Loucy (cell line): Measurements from ENCODE around the gene ATG4B.

Experiments used
- H2AFZ ChIP-seq: fragments of 200-600 bp; sonication (generic); 2 replicates; pipeline ENCODE4 v1.6.0; 2016; ENCODE audit warnings: antibody characterized with exemption, mild to moderate bottlenecking, low read length, moderate library complexity
- H3F3A ChIP-seq: fragments of 200-600 bp; 2 replicates; pipeline ENCODE4 v1.6.0; 2016; ENCODE audit warnings: antibody characterized with exemption, low read depth, mild to moderate bottlenecking
- H3K27me3 ChIP-seq: fragments of 200-600 bp; sonication (generic); 2 replicates; pipeline ENCODE4 v1.6.1; 2014; ENCODE audit warnings: low read length, mild to moderate bottlenecking; ENCODE audit not compliant: insufficient read depth, poor library complexity, severe bottlenecking
- H3K36me3 ChIP-seq: fragments of 200-600 bp; sonication (generic); 2 replicates; pipeline ENCODE4 v1.6.1; 2016; ENCODE audit warnings: low read length; ENCODE audit not compliant: insufficient read depth
- H3K4me1 ChIP-seq: fragments of 200-600 bp; sonication (generic); 2 replicates; pipeline ENCODE4 v1.5.1; 2014; ENCODE audit warnings: low read length, mild to moderate bottlenecking; ENCODE audit not compliant: insufficient read depth, poor library complexity, severe bottlenecking
- H3K4me2 ChIP-seq: fragments of 200-600 bp; sonication (generic); 2 replicates; pipeline ENCODE4 v1.6.0; 2014; ENCODE audit warnings: antibody characterized with exemption, low read length, low read depth, mild to moderate bottlenecking; ENCODE audit not compliant: poor library complexity, severe bottlenecking
- H3K4me3 ChIP-seq: fragments of 200-600 bp; sonication (generic); 2 replicates; pipeline ENCODE4 v1.5.1; 2014; ENCODE audit warnings: low read length, mild to moderate bottlenecking, mixed read lengths; ENCODE audit not compliant: poor library complexity, severe bottlenecking
- H3K79me2 ChIP-seq: fragments of 200-600 bp; sonication (generic); 2 replicates; pipeline ENCODE4 v1.6.1; 2014; ENCODE audit warnings: low read length; ENCODE audit not compliant: insufficient read depth
- H3K9ac ChIP-seq: fragments of 200-600 bp; sonication (generic); 2 replicates; pipeline ENCODE4 v1.6.0; 2014; ENCODE audit warnings: mild to moderate bottlenecking, low read depth, low read length, moderate library complexity; ENCODE audit not compliant: poor library complexity, severe bottlenecking
- H3K9me2 ChIP-seq: fragments of 200-600 bp; sonication (generic); replicated peaks from 2 replicates; pipeline ENCODE4 v1.6.1; 2016; ENCODE audit warnings: low read depth, low read length, mixed read lengths
- H3K9me3 ChIP-seq: fragments of 200-600 bp; sonication (generic); 2 replicates; pipeline ENCODE4 v1.6.1; 2014; ENCODE audit warnings: mild to moderate bottlenecking, antibody characterized with exemption, low read length, low read depth; ENCODE audit not compliant: insufficient read depth
- H4K20me1 ChIP-seq: fragments of 200-600 bp; sonication (generic); 2 replicates; pipeline ENCODE4 v1.6.0; 2014; ENCODE audit warnings: antibody characterized with exemption, low read length, mild to moderate bottlenecking; ENCODE audit not compliant: insufficient read depth, poor library complexity, severe bottlenecking
- EZH2phosphoT487 ChIP-seq: fragments of 200-600 bp; IDR thresholded peaks from 2 replicates; pipeline ENCODE4 v1.6.1; 2018; ENCODE audit warnings: antibody characterized with exemption, mild to moderate bottlenecking, moderate library complexity, borderline replicate concordance
- TF ChIP-seq, protein P1 (sequence below): fragments of 200-600 bp; sonication (generic); conservative IDR thresholded peaks from 2 replicates; pipeline ENCODE4 v1.5.1; 2014; ENCODE audit warnings: mild to moderate bottlenecking, antibody characterized with exemption, low read length

ATG4B gene

DNA sequence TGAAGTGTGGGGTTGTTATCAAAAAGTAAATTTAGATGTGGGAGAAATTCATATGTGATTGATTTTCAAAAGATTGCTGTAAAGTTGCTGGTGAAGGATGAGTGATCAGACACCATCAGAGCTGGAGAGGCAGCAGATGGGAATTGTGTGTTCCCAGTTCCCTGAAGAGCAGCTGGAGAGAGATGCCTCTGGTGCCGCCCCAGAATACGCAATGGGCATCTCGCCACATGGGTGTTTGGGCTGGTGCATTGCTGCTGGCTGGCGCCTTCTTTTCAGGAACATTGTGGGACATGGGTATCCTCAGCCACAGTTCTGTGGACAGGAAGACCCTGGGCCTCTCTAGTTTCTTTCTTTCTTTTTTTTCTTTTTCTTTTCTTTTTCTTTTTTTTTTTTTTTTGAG, 11.9 kb downstream of the ATG4B start:
- Histone ChIP-seq H2AFZ (no peak overlapping the region), H3K79me2 (peaks cover 61% of the 10 kb centered on the region), H3K9ac (no peak overlapping the region), H3K4me1 (no peaks in the 10 kb centered on the region), H4K20me1 (peaks cover 37% of the 10 kb centered on the region), H3K4me2 (no peak overlapping the region), H3K9me2 (no peaks in the 10 kb centered on the region), H3K36me3 (peaks cover 31% of the 10 kb centered on the region; the same call in 1 of the 2 replicates), H3K9me3 (no peaks in the 10 kb centered on the region), H3K27me3 (no peaks in the 10 kb centered on the region), H3F3A (no peaks in the 10 kb centered on the region), H3K4me3 (no peak overlapping the region)
- TF ChIP-seq, protein P1, sequence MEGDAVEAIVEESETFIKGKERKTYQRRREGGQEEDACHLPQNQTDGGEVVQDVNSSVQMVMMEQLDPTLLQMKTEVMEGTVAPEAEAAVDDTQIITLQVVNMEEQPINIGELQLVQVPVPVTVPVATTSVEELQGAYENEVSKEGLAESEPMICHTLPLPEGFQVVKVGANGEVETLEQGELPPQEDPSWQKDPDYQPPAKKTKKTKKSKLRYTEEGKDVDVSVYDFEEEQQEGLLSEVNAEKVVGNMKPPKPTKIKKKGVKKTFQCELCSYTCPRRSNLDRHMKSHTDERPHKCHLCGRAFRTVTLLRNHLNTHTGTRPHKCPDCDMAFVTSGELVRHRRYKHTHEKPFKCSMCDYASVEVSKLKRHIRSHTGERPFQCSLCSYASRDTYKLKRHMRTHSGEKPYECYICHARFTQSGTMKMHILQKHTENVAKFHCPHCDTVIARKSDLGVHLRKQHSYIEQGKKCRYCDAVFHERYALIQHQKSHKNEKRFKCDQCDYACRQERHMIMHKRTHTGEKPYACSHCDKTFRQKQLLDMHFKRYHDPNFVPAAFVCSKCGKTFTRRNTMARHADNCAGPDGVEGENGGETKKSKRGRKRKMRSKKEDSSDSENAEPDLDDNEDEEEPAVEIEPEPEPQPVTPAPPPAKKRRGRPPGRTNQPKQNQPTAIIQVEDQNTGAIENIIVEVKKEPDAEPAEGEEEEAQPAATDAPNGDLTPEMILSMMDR: no peak
- no peak for TF ChIP-seq EZH2phosphoT487

DNA sequence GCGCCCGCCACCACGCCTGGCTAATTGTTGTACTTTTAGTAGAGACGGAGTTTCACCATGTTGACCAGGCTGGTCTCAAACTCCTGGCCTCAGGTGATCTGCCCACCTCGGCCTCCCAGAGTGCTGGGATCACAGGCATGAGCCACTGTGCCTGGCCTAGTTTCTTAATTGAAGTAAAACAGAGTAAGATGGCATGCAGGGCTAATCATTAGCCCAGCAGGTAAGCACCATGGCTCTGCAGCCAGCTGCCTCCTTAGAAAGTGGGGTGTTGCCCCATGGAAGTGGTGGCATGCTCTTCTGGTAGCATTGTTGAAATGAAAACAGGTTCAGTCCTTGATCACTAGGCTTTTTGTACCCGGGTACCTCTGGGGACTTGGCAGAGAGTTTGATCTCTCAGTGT, 12.4 kb downstream of the ATG4B start:
- no peak for TF ChIP-seq EZH2phosphoT487
- peaks cover 35% of the 10 kb centered on the region for H4K20me1 ChIP-seq
- H2AFZ ChIP-seq: no peak overlapping the region
- H3K9ac ChIP-seq: no peak overlapping the region
- H3K4me2 ChIP-seq: no peak overlapping the region
- H3K9me2 ChIP-seq: no peaks in the 10 kb centered on the region
- H3K4me3 ChIP-seq: no peak overlapping the region
- H3K79me2 ChIP-seq: peaks cover 56% of the 10 kb centered on the region
- no peaks in the 10 kb centered on the region for H3K27me3 ChIP-seq
- no peaks in the 10 kb centered on the region for H3F3A ChIP-seq
- no peaks in the 10 kb centered on the region for H3K9me3 ChIP-seq
- no peaks in the 10 kb centered on the region for H3K4me1 ChIP-seq
- H3K36me3 ChIP-seq: peaks cover 36% of the 10 kb centered on the region; the same call in 1 of the 2 replicates

DNA sequence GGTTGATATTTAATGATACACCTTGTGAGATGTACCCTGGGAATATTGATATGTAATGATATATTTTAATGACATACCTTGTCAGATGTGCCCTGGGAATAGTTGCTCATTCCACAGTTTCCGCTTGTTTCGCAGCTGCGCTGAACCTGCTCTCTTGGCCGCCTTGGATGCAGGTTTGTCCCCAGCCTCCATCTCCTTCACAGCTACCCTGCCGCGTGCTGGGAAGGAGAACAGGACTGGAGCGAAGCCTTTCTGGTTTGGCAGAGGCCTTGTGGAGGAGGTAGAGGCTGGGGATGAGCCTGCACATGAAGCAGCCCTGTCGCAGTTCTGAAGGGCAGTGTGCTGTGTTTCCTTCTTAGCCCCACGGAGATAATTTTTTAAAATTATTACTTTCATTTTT, 14.6 kb downstream of the ATG4B start:
- Histone ChIP-seq H3K4me3 (no peak overlapping the region), H3K27me3 (no peaks in the 10 kb centered on the region), H3K9me2 (no peaks in the 10 kb centered on the region), H4K20me1 (peaks cover 22% of the 10 kb centered on the region), H3K4me2 (no peak overlapping the region), H3F3A (no peaks in the 10 kb centered on the region), H2AFZ (no peak overlapping the region), H3K4me1 (no peaks in the 10 kb centered on the region), H3K9me3 (no peaks in the 10 kb centered on the region), H3K79me2 (peaks cover 34% of the 10 kb centered on the region; the same call in 1 of the 2 replicates), H3K9ac (no peak overlapping the region), H3K36me3 (peaks cover 54% of the 10 kb centered on the region; the same call in 1 of the 2 replicates)
- TF ChIP-seq, protein P1: no peak
- no peak for TF ChIP-seq EZH2phosphoT487

DNA sequence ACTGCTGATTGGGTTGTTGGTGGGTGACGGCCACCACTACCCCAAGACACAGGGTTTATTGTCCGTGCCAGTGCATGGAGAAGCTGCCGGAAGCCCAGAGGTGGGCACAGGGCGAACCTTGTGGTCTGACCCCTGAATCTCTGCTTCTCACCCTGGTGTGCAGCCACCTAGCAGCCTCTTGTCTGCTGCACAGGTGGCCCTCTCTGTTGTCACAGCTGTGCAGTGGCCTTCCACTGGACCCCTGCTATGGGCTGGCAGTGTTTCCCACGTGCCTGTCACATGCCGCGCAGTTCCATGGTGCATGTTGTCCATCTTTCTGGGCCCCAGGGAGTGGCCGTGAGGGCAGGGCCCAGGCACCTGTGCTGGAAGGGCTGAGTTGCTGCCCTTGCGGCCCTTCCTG, 15.2 kb downstream of the ATG4B start:
- H3F3A ChIP-seq: no peaks in the 10 kb centered on the region
- H2AFZ ChIP-seq: no peak overlapping the region
- no peak overlapping the region for H3K4me3 ChIP-seq
- no peak overlapping the region for H3K4me2 ChIP-seq
- no peak for TF ChIP-seq EZH2phosphoT487
- TF ChIP-seq, protein P1: no peak
- peaks cover 31% of the 10 kb centered on the region; the same call in 1 of the 2 replicates for H3K79me2 ChIP-seq
- no peak overlapping the region for H3K9ac ChIP-seq
- H4K20me1 ChIP-seq: peaks cover 22% of the 10 kb centered on the region
- H3K36me3 ChIP-seq: peaks cover 58% of the 10 kb centered on the region; the same call in 1 of the 2 replicates
- no peaks in the 10 kb centered on the region for H3K27me3 ChIP-seq
- no peaks in the 10 kb centered on the region for H3K9me3 ChIP-seq
- no peaks in the 10 kb centered on the region for H3K4me1 ChIP-seq
- no peaks in the 10 kb centered on the region for H3K9me2 ChIP-seq
